PFSK-1 (cell line): Measurements from ENCODE around the gene LENEP.

Experiments
- FOXP2 ChIP-seq: optimal IDR thresholded peaks from 2 replicates; pipeline ENCODE3; 2011; ENCODE audit warnings: borderline replicate concordance, control low read depth, inconsistent platforms; ENCODE audit not compliant: insufficient read depth; ENCODE audit errors: extremely low read length, extremely low read depth
- POLR2AphosphoS5 ChIP-seq: IDR thresholded peaks from 2 replicates; pipeline ENCODE4 v1.6.1; 2012; ENCODE audit warnings: low read depth, mild to moderate bottlenecking, control low read depth, low read length, moderate library complexity
- REST ChIP-seq, 2 experiments: IDR thresholded peaks; 2 replicates each; pipeline versions ENCODE4 v1.6.1 to v1.8.0; 2011 to 2012; ENCODE audit warnings: low read depth in 2 of 2, low read length in 2 of 2, control low read depth in 1 of 2, inconsistent platforms in 1 of 2, mild to moderate bottlenecking in 1 of 2, moderate library complexity in 1 of 2; ENCODE audit not compliant: insufficient read depth in 1 of 2
- SIN3A ChIP-seq: IDR thresholded peaks from 2 replicates; pipeline ENCODE4 v1.6.1; 2012; ENCODE audit warnings: mild to moderate bottlenecking, low read length, moderate library complexity, borderline replicate concordance; ENCODE audit not compliant: insufficient read depth
- TAF1 ChIP-seq: IDR thresholded peaks from 2 replicates; pipeline ENCODE4 v1.6.1; 2012; ENCODE audit warnings: low read length, control low read depth, borderline replicate concordance; ENCODE audit not compliant: insufficient read depth

LENEP gene

GRCh38 chr1:155001425-155001674 lies 8.0 kb downstream of the LENEP start:
- TF ChIP-seq FOXP2 (no peak), SIN3A (no peak), TAF1 (no peak), POLR2AphosphoS5 (no peak), REST (IDR thresholded peaks at IDR 0.05; ENCODE audit: insufficient read depth in 1 of 2, low read depth in 2 of 2, low read length in 2 of 2) (no peak)

- TF ChIP-seq TAF1 (no peak), POLR2AphosphoS5 (no peak), SIN3A (no peak), FOXP2 (no peak), REST (IDR thresholded peaks at IDR 0.05; ENCODE audit: insufficient read depth in 1 of 2, low read depth in 2 of 2, low read length in 2 of 2) (no peak)
Measured at GRCh38 chr1:155001675-155002463, 8.5 kb downstream of the LENEP start.

- TF ChIP-seq TAF1 (no peak; the same call in 1 of the 2 replicates), POLR2AphosphoS5 (no peak), SIN3A (no peak), REST (IDR thresholded peaks at IDR 0.05; ENCODE audit: insufficient read depth in 1 of 2, low read depth in 2 of 2, low read length in 2 of 2) (no peak), FOXP2 (no peak)
Measured at GRCh38 chr1:155002464-155003226, 9.3 kb downstream of the LENEP start, which contains the start of gene ZBTB7B. Gene ZBTB7B (plus strand): TSS chr1:155002802. CDS start chr1:155014661, 11,859 bp downstream.

- TF ChIP-seq FOXP2 (no peak), POLR2AphosphoS5 (no peak), REST (IDR thresholded peaks at IDR 0.05; ENCODE audit: insufficient read depth in 1 of 2, low read depth in 2 of 2, low read length in 2 of 2) (no peak), SIN3A (no peak), TAF1 (no peak)
Measured at GRCh38 chr1:155003227-155003765, 9.9 kb downstream of the LENEP start.
